ENCODE data around the gene CELA2B. TPM values are rescaled to one million over a fixed set of nuclear protein-coding genes. Genes with fewer than 3 reads are reported as not detected.

The CELA2B gene
- total RNA-seq, 1 experiment from 2014 or later: not detected

- TF ChIP-seq ZNF425 (CRISPR knock-in tag; conservative IDR thresholded peaks at IDR 0.05) (no peak), MXD4 (CRISPR knock-in tag; IDR thresholded peaks at IDR 0.05; ENCODE audit: borderline replicate concordance) (no peak), NFATC4 (CRISPR knock-in tag; IDR thresholded peaks at IDR 0.05) (no peak), GRHL2 (CRISPR knock-in tag; IDR thresholded peaks at IDR 0.05; ENCODE audit: insufficient replicate concordance, severe bottlenecking) (no peak), CREB1 (CRISPR knock-in tag; IDR thresholded peaks at IDR 0.05) (no peak), RELA (CRISPR knock-in tag; IDR thresholded peaks at IDR 0.05; ENCODE audit: borderline replicate concordance) (no peak)
Measured at GRCh38 chr1:15526021-15526489, 50.2 kb downstream of the CELA2B start (continued).

GRCh38 chr1:15526490-15527339, 50.8 kb downstream of the CELA2B start, which contains the start of gene DNAJC16:
TSS of gene DNAJC16 (plus strand) at chr1:15526848. CDS start at chr1:15529106, 2,258 bp downstream.
- POLR2A ChIA-PET: interaction anchor here (0.6 to 1.3 kb wide), 5 partner anchors 18 to 695 kb away, joined by 3 to 7 read pairs (median 5); no protein-coding TSS in a partner anchor
- Mint-ChIP-seq H3K9me3 (no peaks in the 10 kb centered on the region), H3K4me1 (peaks cover 36% of the 10 kb centered on the region), H3K36me3 (no peaks in the 10 kb centered on the region), H3K27me3 (ENCODE audit: low read depth) (no peaks in the 10 kb centered on the region), H3K4me3 (peak within 1 kb of the TSS; percentile 94), H3K27ac (peak within 1 kb of the TSS; percentile 98)
- ATAC-seq: peak; percentile 57
- DNase-seq (ENCODE audit: low spot score): peak; percentile 99
- CTCF ChIA-PET: interaction anchor here (0.7 to 1.5 kb wide), 3 partner anchors 13 to 215 kb away, joined by 3 to 7 read pairs (median 3); partner anchors contain the start of gene TMEM82
- TF ChIP-seq OVOL2 (CRISPR knock-in tag; IDR thresholded peaks at IDR 0.05; ENCODE audit: borderline replicate concordance) (no peak), MYBL2 (CRISPR knock-in tag; IDR thresholded peaks at IDR 0.05) (0 out of 2 replicates have a peak, but pooled peaks have one; percentile 51), ZNF317 (CRISPR knock-in tag; IDR thresholded peaks at IDR 0.05; ENCODE audit: borderline replicate concordance, low read depth) (no peak), ZNF219 (CRISPR knock-in tag; IDR thresholded peaks at IDR 0.05; ENCODE audit: borderline replicate concordance) (no peak), ZNF512 (CRISPR knock-in tag; IDR thresholded peaks at IDR 0.05; ENCODE audit: borderline replicate concordance) (no peak), RELA (CRISPR knock-in tag; IDR thresholded peaks at IDR 0.05; ENCODE audit: borderline replicate concordance) (no peak), JAZF1 (CRISPR knock-in tag; IDR thresholded peaks at IDR 0.05) (no peak), MAX (CRISPR knock-in tag; IDR thresholded peaks at IDR 0.05) (peak; percentile 69), GTF2I (CRISPR knock-in tag; conservative IDR thresholded peaks at IDR 0.05) (no peak), ZNF121 (CRISPR knock-in tag; IDR thresholded peaks at IDR 0.05) (no peak), ESRRA (CRISPR knock-in tag; IDR thresholded peaks at IDR 0.05; ENCODE audit: borderline replicate concordance) (no peak), TEAD4 (CRISPR knock-in tag; IDR thresholded peaks at IDR 0.05) (no peak), ZNF416 (CRISPR knock-in tag; IDR thresholded peaks at IDR 0.05) (no peak), NR3C1 (CRISPR knock-in tag; conservative IDR thresholded peaks at IDR 0.05; ENCODE audit: low read depth) (no peak), PRRX2 (CRISPR knock-in tag; IDR thresholded peaks at IDR 0.05) (no peak), CBFB (CRISPR knock-in tag; IDR thresholded peaks at IDR 0.05; ENCODE audit: low read depth) (no peak), SP1 (CRISPR knock-in tag; conservative IDR thresholded peaks at IDR 0.05) (peak; percentile 86)
- TF ChIP-seq, protein P1, sequence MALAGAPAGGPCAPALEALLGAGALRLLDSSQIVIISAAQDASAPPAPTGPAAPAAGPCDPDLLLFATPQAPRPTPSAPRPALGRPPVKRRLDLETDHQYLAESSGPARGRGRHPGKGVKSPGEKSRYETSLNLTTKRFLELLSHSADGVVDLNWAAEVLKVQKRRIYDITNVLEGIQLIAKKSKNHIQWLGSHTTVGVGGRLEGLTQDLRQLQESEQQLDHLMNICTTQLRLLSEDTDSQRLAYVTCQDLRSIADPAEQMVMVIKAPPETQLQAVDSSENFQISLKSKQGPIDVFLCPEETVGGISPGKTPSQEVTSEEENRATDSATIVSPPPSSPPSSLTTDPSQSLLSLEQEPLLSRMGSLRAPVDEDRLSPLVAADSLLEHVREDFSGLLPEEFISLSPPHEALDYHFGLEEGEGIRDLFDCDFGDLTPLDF (CRISPR knock-in tag; IDR thresholded peaks at IDR 0.05): no peak
- TF ChIP-seq, protein P2, sequence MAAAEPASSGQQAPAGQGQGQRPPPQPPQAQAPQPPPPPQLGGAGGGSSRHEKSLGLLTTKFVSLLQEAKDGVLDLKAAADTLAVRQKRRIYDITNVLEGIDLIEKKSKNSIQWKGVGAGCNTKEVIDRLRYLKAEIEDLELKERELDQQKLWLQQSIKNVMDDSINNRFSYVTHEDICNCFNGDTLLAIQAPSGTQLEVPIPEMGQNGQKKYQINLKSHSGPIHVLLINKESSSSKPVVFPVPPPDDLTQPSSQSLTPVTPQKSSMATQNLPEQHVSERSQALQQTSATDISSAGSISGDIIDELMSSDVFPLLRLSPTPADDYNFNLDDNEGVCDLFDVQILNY (CRISPR knock-in tag; IDR thresholded peaks at IDR 0.05): 0 out of 2 replicates have a peak, but pooled peaks have one; percentile 22
- TF ChIP-seq, protein P3, sequence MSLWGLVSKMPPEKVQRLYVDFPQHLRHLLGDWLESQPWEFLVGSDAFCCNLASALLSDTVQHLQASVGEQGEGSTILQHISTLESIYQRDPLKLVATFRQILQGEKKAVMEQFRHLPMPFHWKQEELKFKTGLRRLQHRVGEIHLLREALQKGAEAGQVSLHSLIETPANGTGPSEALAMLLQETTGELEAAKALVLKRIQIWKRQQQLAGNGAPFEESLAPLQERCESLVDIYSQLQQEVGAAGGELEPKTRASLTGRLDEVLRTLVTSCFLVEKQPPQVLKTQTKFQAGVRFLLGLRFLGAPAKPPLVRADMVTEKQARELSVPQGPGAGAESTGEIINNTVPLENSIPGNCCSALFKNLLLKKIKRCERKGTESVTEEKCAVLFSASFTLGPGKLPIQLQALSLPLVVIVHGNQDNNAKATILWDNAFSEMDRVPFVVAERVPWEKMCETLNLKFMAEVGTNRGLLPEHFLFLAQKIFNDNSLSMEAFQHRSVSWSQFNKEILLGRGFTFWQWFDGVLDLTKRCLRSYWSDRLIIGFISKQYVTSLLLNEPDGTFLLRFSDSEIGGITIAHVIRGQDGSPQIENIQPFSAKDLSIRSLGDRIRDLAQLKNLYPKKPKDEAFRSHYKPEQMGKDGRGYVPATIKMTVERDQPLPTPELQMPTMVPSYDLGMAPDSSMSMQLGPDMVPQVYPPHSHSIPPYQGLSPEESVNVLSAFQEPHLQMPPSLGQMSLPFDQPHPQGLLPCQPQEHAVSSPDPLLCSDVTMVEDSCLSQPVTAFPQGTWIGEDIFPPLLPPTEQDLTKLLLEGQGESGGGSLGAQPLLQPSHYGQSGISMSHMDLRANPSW (CRISPR knock-in tag; conservative IDR thresholded peaks at IDR 0.05; ENCODE audit: low read depth): no peak

All from WTC11 (cell line).